Stomach (tissue), 4 donors: ENCODE data around the gene THYN1.

Experiments
- POLR2A ChIP-seq, 4 donors: fragments of 450-650 bp; IDR thresholded peaks; one replicate each; pipeline ENCODE4 v1.6.1; 2016; ENCODE audit warnings: antibody characterized with exemption in 4 of 4, control low read depth in 2 of 4, mild to moderate bottlenecking in 1 of 4, moderate library complexity in 1 of 4
- POLR2AphosphoS5 ChIP-seq, 3 donors: sonication (generic); formaldehyde crosslinking; IDR thresholded peaks; one replicate each; pipeline ENCODE4 v1.6.1; 2016; ENCODE audit warnings: antibody characterized with exemption in 3 of 3
- TF ChIP-seq, protein P1 (sequence below), 7 experiments: fragments of 450-650 bp in 4 of 7; fragments of 200-600 bp in 3 of 7; sonication (generic) in 3 of 7; IDR thresholded peaks; one replicate each; pipeline ENCODE4 v1.5.1; 2016 to 2019; ENCODE audit warnings: antibody characterized with exemption in 7 of 7, control low read depth in 2 of 7, mild to moderate bottlenecking in 1 of 7

DNA sequence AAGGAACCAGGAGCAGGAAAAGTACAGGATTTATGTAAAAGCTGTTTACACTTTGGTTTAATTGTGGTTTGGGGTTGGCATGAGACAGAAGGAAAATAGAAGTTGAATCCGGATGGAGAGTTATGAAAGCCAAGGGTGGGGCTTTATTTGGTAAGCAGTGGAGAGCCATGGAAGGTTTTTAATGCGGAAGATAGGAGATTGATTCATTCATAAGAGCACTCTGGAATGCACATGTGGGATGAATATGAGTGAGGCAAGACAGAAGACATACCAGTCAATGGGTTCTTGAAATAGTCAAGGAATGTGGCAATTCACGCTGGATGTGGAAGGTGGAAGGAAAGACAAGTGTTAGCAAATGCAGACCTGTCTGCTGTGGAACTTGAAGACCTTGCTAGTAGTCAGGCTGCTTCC, 13.7 kb upstream of the THYN1 start:
- TF ChIP-seq POLR2A (IDR thresholded peaks at IDR 0.05) (no peak), POLR2AphosphoS5 (IDR thresholded peaks at IDR 0.05) (no peak)
- TF ChIP-seq, protein P1, sequence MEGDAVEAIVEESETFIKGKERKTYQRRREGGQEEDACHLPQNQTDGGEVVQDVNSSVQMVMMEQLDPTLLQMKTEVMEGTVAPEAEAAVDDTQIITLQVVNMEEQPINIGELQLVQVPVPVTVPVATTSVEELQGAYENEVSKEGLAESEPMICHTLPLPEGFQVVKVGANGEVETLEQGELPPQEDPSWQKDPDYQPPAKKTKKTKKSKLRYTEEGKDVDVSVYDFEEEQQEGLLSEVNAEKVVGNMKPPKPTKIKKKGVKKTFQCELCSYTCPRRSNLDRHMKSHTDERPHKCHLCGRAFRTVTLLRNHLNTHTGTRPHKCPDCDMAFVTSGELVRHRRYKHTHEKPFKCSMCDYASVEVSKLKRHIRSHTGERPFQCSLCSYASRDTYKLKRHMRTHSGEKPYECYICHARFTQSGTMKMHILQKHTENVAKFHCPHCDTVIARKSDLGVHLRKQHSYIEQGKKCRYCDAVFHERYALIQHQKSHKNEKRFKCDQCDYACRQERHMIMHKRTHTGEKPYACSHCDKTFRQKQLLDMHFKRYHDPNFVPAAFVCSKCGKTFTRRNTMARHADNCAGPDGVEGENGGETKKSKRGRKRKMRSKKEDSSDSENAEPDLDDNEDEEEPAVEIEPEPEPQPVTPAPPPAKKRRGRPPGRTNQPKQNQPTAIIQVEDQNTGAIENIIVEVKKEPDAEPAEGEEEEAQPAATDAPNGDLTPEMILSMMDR (IDR thresholded peaks at IDR 0.05): no peak
